Liver (tissue), 3 donors: Measurements from ENCODE around the gene ZNF664.

Experiments
- GABPA ChIP-seq, 2 donors: IDR thresholded peaks in 1 of 2; conservative IDR thresholded peaks in 1 of 2; 2 replicates each; pipeline ENCODE4 v1.6.1; 2016; ENCODE audit warnings: antibody characterized with exemption in 2 of 2, mild to moderate bottlenecking in 1 of 2, moderate library complexity in 1 of 2
- HNF4G ChIP-seq: IDR thresholded peaks from 2 replicates; pipeline ENCODE4 v1.6.1; 2016; ENCODE audit warnings: antibody characterized with exemption
- NR2F2 ChIP-seq: IDR thresholded peaks from 2 replicates; pipeline ENCODE4 v1.6.1; 2016; ENCODE audit warnings: antibody characterized with exemption
- RAD21 ChIP-seq, 2 donors: IDR thresholded peaks; 2 replicates each; pipeline ENCODE4 v1.6.1; 2016; ENCODE audit warnings: antibody characterized with exemption in 2 of 2, mild to moderate bottlenecking in 2 of 2
- YY1 ChIP-seq: IDR thresholded peaks from 2 replicates; pipeline ENCODE4 v1.6.1; 2016; ENCODE audit warnings: antibody characterized with exemption, mild to moderate bottlenecking
- TF ChIP-seq, protein P1 (sequence below): fragments of 150-350 bp; IDR thresholded peaks from 2 replicates; pipeline ENCODE4 v1.5.1; 2017; ENCODE audit warnings: improper control_type of control experiment, low read depth, low read length; ENCODE audit not compliant: missing input control
- TF ChIP-seq, protein P2 (sequence below): IDR thresholded peaks from 2 replicates; pipeline ENCODE4 v1.6.1; 2016; ENCODE audit warnings: antibody characterized with exemption, mild to moderate bottlenecking
- TF ChIP-seq, protein P3 (sequence below): IDR thresholded peaks from 2 replicates; pipeline ENCODE4 v1.6.1; 2016; ENCODE audit warnings: antibody characterized with exemption
- TF ChIP-seq, protein P4 (sequence below): IDR thresholded peaks from 2 replicates; pipeline ENCODE4 v1.6.1; 2016; ENCODE audit warnings: antibody characterized with exemption
- donor health status: healthy.
- donor health status: healthy.

DNA sequence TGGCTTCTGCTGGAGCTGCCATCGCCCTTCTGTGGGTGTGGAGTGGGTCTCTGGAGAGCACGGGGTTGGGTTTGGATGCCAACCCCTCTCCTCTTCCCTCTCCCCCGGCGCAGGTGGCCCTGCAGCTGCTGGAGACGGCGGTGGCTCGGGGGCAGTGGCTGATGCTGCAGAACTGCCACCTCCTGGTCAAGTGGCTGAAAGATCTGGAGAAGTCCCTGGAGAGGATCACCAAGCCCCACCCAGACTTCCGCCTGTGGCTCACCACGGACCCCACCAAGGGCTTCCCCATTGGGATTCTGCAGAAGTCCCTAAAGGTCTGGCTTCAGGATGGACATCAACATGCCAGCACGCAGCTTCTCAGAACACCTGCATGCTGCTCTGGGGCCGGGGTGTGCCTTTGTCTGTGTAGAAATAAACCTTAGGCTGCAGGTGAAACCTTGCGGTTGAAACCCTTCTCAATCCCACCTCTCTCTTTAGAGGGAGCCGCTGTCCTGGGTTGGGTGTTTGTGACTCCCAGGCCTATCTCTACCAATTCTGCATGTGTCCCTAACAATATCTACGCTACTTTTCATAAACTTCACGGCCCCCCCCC, 44.6 kb upstream of the ZNF664 start:
- TF ChIP-seq, protein P1, sequence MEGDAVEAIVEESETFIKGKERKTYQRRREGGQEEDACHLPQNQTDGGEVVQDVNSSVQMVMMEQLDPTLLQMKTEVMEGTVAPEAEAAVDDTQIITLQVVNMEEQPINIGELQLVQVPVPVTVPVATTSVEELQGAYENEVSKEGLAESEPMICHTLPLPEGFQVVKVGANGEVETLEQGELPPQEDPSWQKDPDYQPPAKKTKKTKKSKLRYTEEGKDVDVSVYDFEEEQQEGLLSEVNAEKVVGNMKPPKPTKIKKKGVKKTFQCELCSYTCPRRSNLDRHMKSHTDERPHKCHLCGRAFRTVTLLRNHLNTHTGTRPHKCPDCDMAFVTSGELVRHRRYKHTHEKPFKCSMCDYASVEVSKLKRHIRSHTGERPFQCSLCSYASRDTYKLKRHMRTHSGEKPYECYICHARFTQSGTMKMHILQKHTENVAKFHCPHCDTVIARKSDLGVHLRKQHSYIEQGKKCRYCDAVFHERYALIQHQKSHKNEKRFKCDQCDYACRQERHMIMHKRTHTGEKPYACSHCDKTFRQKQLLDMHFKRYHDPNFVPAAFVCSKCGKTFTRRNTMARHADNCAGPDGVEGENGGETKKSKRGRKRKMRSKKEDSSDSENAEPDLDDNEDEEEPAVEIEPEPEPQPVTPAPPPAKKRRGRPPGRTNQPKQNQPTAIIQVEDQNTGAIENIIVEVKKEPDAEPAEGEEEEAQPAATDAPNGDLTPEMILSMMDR = no peak
- TF ChIP-seq YY1 (no peak), GABPA (IDR thresholded peaks at IDR 0.05 in 1 of 2, conservative IDR thresholded peaks at IDR 0.05 in 1 of 2) (no peak), RAD21 (IDR thresholded peaks at IDR 0.05) (no peak), HNF4G (no peak), NR2F2 (no peak)
- TF ChIP-seq, protein P2, sequence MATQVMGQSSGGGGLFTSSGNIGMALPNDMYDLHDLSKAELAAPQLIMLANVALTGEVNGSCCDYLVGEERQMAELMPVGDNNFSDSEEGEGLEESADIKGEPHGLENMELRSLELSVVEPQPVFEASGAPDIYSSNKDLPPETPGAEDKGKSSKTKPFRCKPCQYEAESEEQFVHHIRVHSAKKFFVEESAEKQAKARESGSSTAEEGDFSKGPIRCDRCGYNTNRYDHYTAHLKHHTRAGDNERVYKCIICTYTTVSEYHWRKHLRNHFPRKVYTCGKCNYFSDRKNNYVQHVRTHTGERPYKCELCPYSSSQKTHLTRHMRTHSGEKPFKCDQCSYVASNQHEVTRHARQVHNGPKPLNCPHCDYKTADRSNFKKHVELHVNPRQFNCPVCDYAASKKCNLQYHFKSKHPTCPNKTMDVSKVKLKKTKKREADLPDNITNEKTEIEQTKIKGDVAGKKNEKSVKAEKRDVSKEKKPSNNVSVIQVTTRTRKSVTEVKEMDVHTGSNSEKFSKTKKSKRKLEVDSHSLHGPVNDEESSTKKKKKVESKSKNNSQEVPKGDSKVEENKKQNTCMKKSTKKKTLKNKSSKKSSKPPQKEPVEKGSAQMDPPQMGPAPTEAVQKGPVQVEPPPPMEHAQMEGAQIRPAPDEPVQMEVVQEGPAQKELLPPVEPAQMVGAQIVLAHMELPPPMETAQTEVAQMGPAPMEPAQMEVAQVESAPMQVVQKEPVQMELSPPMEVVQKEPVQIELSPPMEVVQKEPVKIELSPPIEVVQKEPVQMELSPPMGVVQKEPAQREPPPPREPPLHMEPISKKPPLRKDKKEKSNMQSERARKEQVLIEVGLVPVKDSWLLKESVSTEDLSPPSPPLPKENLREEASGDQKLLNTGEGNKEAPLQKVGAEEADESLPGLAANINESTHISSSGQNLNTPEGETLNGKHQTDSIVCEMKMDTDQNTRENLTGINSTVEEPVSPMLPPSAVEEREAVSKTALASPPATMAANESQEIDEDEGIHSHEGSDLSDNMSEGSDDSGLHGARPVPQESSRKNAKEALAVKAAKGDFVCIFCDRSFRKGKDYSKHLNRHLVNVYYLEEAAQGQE = no peak
- TF ChIP-seq, protein P3, sequence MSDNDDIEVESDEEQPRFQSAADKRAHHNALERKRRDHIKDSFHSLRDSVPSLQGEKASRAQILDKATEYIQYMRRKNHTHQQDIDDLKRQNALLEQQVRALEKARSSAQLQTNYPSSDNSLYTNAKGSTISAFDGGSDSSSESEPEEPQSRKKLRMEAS = no peak
- TF ChIP-seq, protein P4, sequence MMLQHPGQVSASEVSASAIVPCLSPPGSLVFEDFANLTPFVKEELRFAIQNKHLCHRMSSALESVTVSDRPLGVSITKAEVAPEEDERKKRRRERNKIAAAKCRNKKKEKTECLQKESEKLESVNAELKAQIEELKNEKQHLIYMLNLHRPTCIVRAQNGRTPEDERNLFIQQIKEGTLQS = no peak
